HL-60 (cell line): ENCODE measurements around the gene UBAC2.
A peak's percentile ranks its signal among the peaks of the same experiment; 100 is the strongest.

Experiments
- CTCF ChIP-seq: IDR thresholded peaks from one replicate; pipeline ENCODE4 v1.5.1; 2011; ENCODE audit warnings: low read length, control low read depth, inconsistent platforms; ENCODE audit not compliant: insufficient read depth
- GABPA ChIP-seq: IDR thresholded peaks from 2 replicates; pipeline ENCODE4 v1.6.1; 2012; ENCODE audit warnings: low read depth
- POLR2AphosphoS5 ChIP-seq: IDR thresholded peaks from 2 replicates; pipeline ENCODE4 v1.6.1; 2012; ENCODE audit warnings: low read depth
- REST ChIP-seq: IDR thresholded peaks from 2 replicates; pipeline ENCODE4 v1.6.1; 2012; ENCODE audit warnings: low read depth; ENCODE audit not compliant: insufficient replicate concordance
- SPI1 ChIP-seq: IDR thresholded peaks from 2 replicates; pipeline ENCODE4 v1.6.1; 2012; ENCODE audit warnings: low read depth, mild to moderate bottlenecking, borderline replicate concordance

- no peak for TF ChIP-seq CTCF
- TF ChIP-seq POLR2AphosphoS5: peak; percentile 99
- TF ChIP-seq REST: peak; percentile 56
- peak; percentile 41; the same call in 1 of the 2 replicates for TF ChIP-seq GABPA
- peak; percentile 72; the same call in 1 of the 2 replicates for TF ChIP-seq SPI1
Measured at GRCh38 chr13:99312493-99312883, 111.8 kb downstream of the UBAC2 start.
